HG03095 (cell line): ENCODE results near the gene KCNA5.

ENCODE experiments used
- ATAC-seq: cut with Tn5 transposase; IDR thresholded peaks from one replicate; pipeline ENCODE4 v1.9.1; 2021; ENCODE audit warnings: moderate library complexity; ENCODE audit not compliant: unreplicated experiment

KCNA5 gene

GRCh38 chr12:5063149-5063548 lies 19.5 kb downstream of the KCNA5 start:
- ATAC-seq: no peak

GRCh38 chr12:5064913-5065490 lies 21.3 kb downstream of the KCNA5 start:
- ATAC-seq: no peak

- ATAC-seq: no peak
These were observed 22.6 kb downstream of the KCNA5 start for GRCh38 chr12:5066251-5066650.

GRCh38 chr12:5068126-5068525 lies 24.4 kb downstream of the KCNA5 start:
- no peak for ATAC-seq

GRCh38 chr12:5068619-5069018 lies 24.9 kb downstream of the KCNA5 start:
- ATAC-seq: no peak

- ATAC-seq: no peak
These were observed 26.4 kb downstream of the KCNA5 start for GRCh38 chr12:5070090-5070489.

GRCh38 chr12:5071496-5071895 lies 27.8 kb downstream of the KCNA5 start:
- ATAC-seq: no peak

- no peak for ATAC-seq
These were observed 28.6 kb downstream of the KCNA5 start for GRCh38 chr12:5072311-5072710.

GRCh38 chr12:5073054-5073453 lies 29.4 kb downstream of the KCNA5 start:
- no peak for ATAC-seq

GRCh38 chr12:5073853-5074252 lies 30.2 kb downstream of the KCNA5 start:
- no peak for ATAC-seq

- no peak for ATAC-seq
These were observed 33.1 kb downstream of the KCNA5 start for GRCh38 chr12:5076761-5077160.

GRCh38 chr12:5078423-5078822 lies 34.7 kb downstream of the KCNA5 start:
- no peak for ATAC-seq

GRCh38 chr12:5081016-5081415 lies 37.3 kb downstream of the KCNA5 start:
- ATAC-seq: no peak

GRCh38 chr12:5083955-5084849 lies 40.5 kb downstream of the KCNA5 start:
- no peak for ATAC-seq

- ATAC-seq: no peak
These were observed 42.2 kb downstream of the KCNA5 start for GRCh38 chr12:5085896-5086295.

- no peak for ATAC-seq
These were observed 44.3 kb downstream of the KCNA5 start for GRCh38 chr12:5087831-5088554.

GRCh38 chr12:5088586-5089264 lies 45.0 kb downstream of the KCNA5 start:
- ATAC-seq: no peak

- no peak for ATAC-seq
These were observed 50.9 kb downstream of the KCNA5 start for GRCh38 chr12:5094551-5094950.

GRCh38 chr12:5094986-5095385 lies 51.3 kb downstream of the KCNA5 start:
- ATAC-seq: no peak
